MM.1S (cell line): ENCODE measurements around the gene FAM184A.

Experiments used
- DNase-seq: peaks from one replicate; pipeline ENCODE4 v3.0.0-alpha.2; 2015
- H2AFZ ChIP-seq: fragments of 300-600 bp; sonication (generic); 2 replicates; pipeline ENCODE4 v1.6.0; 2016; ENCODE audit warnings: antibody characterized with exemption, low read length
- H3F3A ChIP-seq: fragments of 300-600 bp; sonication (generic); 2 replicates; pipeline ENCODE4 v1.6.1; 2016; ENCODE audit warnings: mild to moderate bottlenecking, antibody characterized with exemption, low read length, moderate library complexity, mixed read lengths; ENCODE audit not compliant: insufficient read depth
- H3K27ac ChIP-seq: fragments of 300-600 bp; sonication (generic); 2 replicates; pipeline ENCODE4 v1.5.1; 2016; ENCODE audit warnings: mild to moderate bottlenecking, low read length
- H3K27me3 ChIP-seq: fragments of 300-600 bp; sonication (generic); replicated peaks from 2 replicates; pipeline ENCODE4 v1.6.0; 2016; ENCODE audit warnings: low read length; ENCODE audit not compliant: insufficient read depth
- H3K36me3 ChIP-seq: fragments of 300-600 bp; sonication (generic); replicated peaks from 2 replicates; pipeline ENCODE4 v1.6.1; 2016; ENCODE audit warnings: mild to moderate bottlenecking, low read length, mixed read lengths; ENCODE audit not compliant: insufficient read depth
- H3K4me1 ChIP-seq: fragments of 300-600 bp; sonication (generic); 2 replicates; pipeline ENCODE4 v1.6.1; 2016; ENCODE audit warnings: low read length, mixed read lengths
- H3K4me2 ChIP-seq: fragments of 300-600 bp; sonication (generic); 2 replicates; pipeline ENCODE4 v1.6.0; 2016; ENCODE audit warnings: low read depth, low read length
- H3K4me3 ChIP-seq: fragments of 300-600 bp; sonication (generic); 2 replicates; pipeline ENCODE4 v1.5.1; 2016; ENCODE audit warnings: low read length, mixed read lengths
- H3K79me2 ChIP-seq: fragments of 300-600 bp; sonication (generic); 2 replicates; pipeline ENCODE4 v1.6.1; 2016; ENCODE audit warnings: mixed run types, low read length, mixed read lengths
- H3K9ac ChIP-seq: fragments of 300-600 bp; sonication (generic); 2 replicates; pipeline ENCODE4 v1.6.1; 2016; ENCODE audit warnings: low read length, mixed read lengths
- H3K9me2 ChIP-seq: fragments of 300-600 bp; sonication (generic); replicated peaks from 2 replicates; pipeline ENCODE4 v1.6.1; 2016; ENCODE audit warnings: mild to moderate bottlenecking, low read length, mixed read lengths; ENCODE audit not compliant: insufficient read depth
- H3K9me3 ChIP-seq: fragments of 300-600 bp; sonication (generic); replicated peaks from 2 replicates; pipeline ENCODE4 v1.6.1; 2016; ENCODE audit warnings: mild to moderate bottlenecking, low read length, mixed read lengths; ENCODE audit not compliant: insufficient read depth
- H4K20me1 ChIP-seq: fragments of 300-600 bp; sonication (generic); 2 replicates; pipeline ENCODE4 v1.6.1; 2016; ENCODE audit warnings: mild to moderate bottlenecking, low read length, moderate library complexity, mixed read lengths; ENCODE audit not compliant: insufficient read depth
- CTCF ChIP-seq: fragments of 300-600 bp; sonication (generic); IDR thresholded peaks from 2 replicates; pipeline ENCODE4 v1.5.1; 2016; ENCODE audit warnings: antibody characterized with exemption, low read length, mixed read lengths
- EZH2 ChIP-seq: fragments of 300-600 bp; sonication (generic); optimal IDR thresholded peaks from 2 replicates; pipeline ENCODE3; 2017; ENCODE audit warnings: low read depth, mild to moderate bottlenecking, antibody characterized with exemption, low read length, mixed read lengths
- EZH2phosphoT487 ChIP-seq: fragments of 300-600 bp; sonication (generic); IDR thresholded peaks from 2 replicates; pipeline ENCODE4 v1.6.1; 2018; ENCODE audit warnings: antibody characterized with exemption, low read length

FAM184A gene

GRCh38 chr6:118933855-118934460 is 144.5 kb downstream of the FAM184A start:
- TF ChIP-seq EZH2phosphoT487: no peak
- no peak for TF ChIP-seq CTCF
- TF ChIP-seq EZH2: no peak
- Histone ChIP-seq H3K9me3 (no peaks in the 10 kb centered on the region), H3K9me2 (no peaks in the 10 kb centered on the region), H4K20me1 (no peaks in the 10 kb centered on the region), H3K9ac (peak overlapping the region; percentile 8; the same call in 1 of the 2 replicates), H3K79me2 (peaks cover 15% of the 10 kb centered on the region; the same call in 1 of the 2 replicates), H3K4me3 (peak overlapping the region; percentile 93), H3K36me3 (peaks cover 3% of the 10 kb centered on the region; the same call in 1 of the 2 replicates), H3K27ac (no peak overlapping the region), H2AFZ (peak overlapping the region; percentile 11; the same call in 1 of the 2 replicates), H3K4me1 (peaks cover 3% of the 10 kb centered on the region; the same call in 1 of the 2 replicates), H3F3A (peaks cover 11% of the 10 kb centered on the region), H3K27me3 (no peaks in the 10 kb centered on the region), H3K4me2 (peak overlapping the region; percentile 66)
- no peak for DNase-seq

- no peak overlapping the region for H3K9ac ChIP-seq
- H4K20me1 ChIP-seq: no peaks in the 10 kb centered on the region
- no peak overlapping the region for H3K4me3 ChIP-seq
- peaks cover 11% of the 10 kb centered on the region for H3F3A ChIP-seq
- no peak overlapping the region for H3K4me2 ChIP-seq
- TF ChIP-seq CTCF (no peak), EZH2 (no peak), EZH2phosphoT487 (no peak)
- no peaks in the 10 kb centered on the region for H3K9me3 ChIP-seq
- peaks cover 15% of the 10 kb centered on the region; the same call in 1 of the 2 replicates for H3K79me2 ChIP-seq
- H3K4me1 ChIP-seq: peaks cover 3% of the 10 kb centered on the region; the same call in 1 of the 2 replicates
- H2AFZ ChIP-seq: no peak overlapping the region
- H3K27ac ChIP-seq: no peak overlapping the region
- H3K9me2 ChIP-seq: no peaks in the 10 kb centered on the region
- peaks cover 3% of the 10 kb centered on the region; the same call in 1 of the 2 replicates for H3K36me3 ChIP-seq
- no peaks in the 10 kb centered on the region for H3K27me3 ChIP-seq
- no peak for DNase-seq
Measured at GRCh38 chr6:118932421-118932820, 146.0 kb downstream of the FAM184A start.

- peaks cover 3% of the 10 kb centered on the region; the same call in 1 of the 2 replicates for H3K36me3 ChIP-seq
- H3K9me2 ChIP-seq: no peaks in the 10 kb centered on the region
- H4K20me1 ChIP-seq: no peaks in the 10 kb centered on the region
- H3K4me2 ChIP-seq: no peak overlapping the region
- H2AFZ ChIP-seq: no peak overlapping the region
- H3K4me1 ChIP-seq: peaks cover 3% of the 10 kb centered on the region; the same call in 1 of the 2 replicates
- H3K27me3 ChIP-seq: no peaks in the 10 kb centered on the region
- peaks cover 11% of the 10 kb centered on the region for H3F3A ChIP-seq
- H3K9me3 ChIP-seq: no peaks in the 10 kb centered on the region
- TF ChIP-seq EZH2phosphoT487 (no peak), EZH2 (no peak), CTCF (no peak)
- no peak overlapping the region for H3K27ac ChIP-seq
- DNase-seq: no peak
- no peak overlapping the region for H3K4me3 ChIP-seq
- H3K79me2 ChIP-seq: peaks cover 13% of the 10 kb centered on the region; the same call in 1 of the 2 replicates
- no peak overlapping the region for H3K9ac ChIP-seq
Measured at GRCh38 chr6:118931436-118931835, 147.0 kb downstream of the FAM184A start.
